ENCODE data around the gene C4orf17.
"Not testable (repeated sequence)": the region's sequence is repeated elsewhere in the genome, so short reads cannot be mapped to it uniquely, and the experiment has no call there.

The C4orf17 gene

DNA sequence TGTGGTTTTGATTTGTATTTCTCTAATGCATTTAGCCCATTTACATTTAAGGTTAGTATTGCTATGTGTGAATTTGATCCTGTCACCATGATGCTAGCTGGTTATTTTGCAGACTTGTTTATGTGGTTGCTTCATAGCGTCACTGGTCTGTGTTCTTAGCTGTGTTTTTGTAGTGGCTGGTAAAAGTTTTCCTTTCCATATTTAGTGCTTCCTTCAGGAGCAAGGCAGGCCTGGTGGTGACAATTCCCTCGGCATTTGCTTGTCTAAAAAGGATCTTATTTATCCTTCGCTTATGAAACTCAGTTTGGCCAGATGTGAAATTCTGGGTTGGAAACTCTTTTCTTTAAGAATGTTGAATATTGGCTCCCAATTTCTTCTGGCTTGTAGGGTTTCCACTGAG is 23.9 kb downstream of the C4orf17 start:
- 89% methylated on average over 3 of the region's 3 CpGs for WGBS
- H4K8ac ChIP-seq (ENCODE audit: low read length); H2BK5ac ChIP-seq (ENCODE audit: low read depth, low read length, poor library complexity, severe bottlenecking); H3K4me3 ChIP-seq (ENCODE audit: insufficient read depth in 1 of 2, low read depth in 1 of 2, low read length in 2 of 2); H3K4me1 ChIP-seq (ENCODE audit: control insufficient read depth, insufficient read depth, low read depth, low read length); H3K23ac ChIP-seq (ENCODE audit: low read length in 2 of 2); H3K4ac ChIP-seq (ENCODE audit: low read depth in 1 of 2, low read length in 2 of 2); H3K9me3 ChIP-seq (ENCODE audit: control insufficient read depth, low read length); H2AK5ac ChIP-seq (ENCODE audit: low read length, severe bottlenecking); H3K18ac ChIP-seq (ENCODE audit: low read depth in 1 of 2, low read length in 2 of 2); H3K4me2 ChIP-seq (ENCODE audit: low read length, poor library complexity, severe bottlenecking); DNase-seq; H3K14ac ChIP-seq (ENCODE audit: low read length in 2 of 2); H2AFZ ChIP-seq (ENCODE audit: low read depth, low read length); H2BK120ac ChIP-seq (ENCODE audit: low read depth, low read length); H2BK15ac ChIP-seq (ENCODE audit: low read depth, poor library complexity, severe bottlenecking); H2BK12ac ChIP-seq (ENCODE audit: low read length in 2 of 2); H3K9ac ChIP-seq (ENCODE audit: low read length); H3K27me3 ChIP-seq (ENCODE audit: control insufficient read depth in 1 of 2, insufficient read depth in 1 of 2, low read length in 2 of 2); H3K36me3 ChIP-seq (ENCODE audit: control insufficient read depth in 1 of 2, insufficient read depth in 2 of 2, low read depth in 1 of 2, low read length in 2 of 2); H3K27ac ChIP-seq (ENCODE audit: low read length, poor library complexity, severe bottlenecking); H3K79me1 ChIP-seq (replicated peaks; ENCODE audit: low read length, poor library complexity, severe bottlenecking); H4K91ac ChIP-seq (ENCODE audit: low read length): not testable (repeated sequence)

DNA sequence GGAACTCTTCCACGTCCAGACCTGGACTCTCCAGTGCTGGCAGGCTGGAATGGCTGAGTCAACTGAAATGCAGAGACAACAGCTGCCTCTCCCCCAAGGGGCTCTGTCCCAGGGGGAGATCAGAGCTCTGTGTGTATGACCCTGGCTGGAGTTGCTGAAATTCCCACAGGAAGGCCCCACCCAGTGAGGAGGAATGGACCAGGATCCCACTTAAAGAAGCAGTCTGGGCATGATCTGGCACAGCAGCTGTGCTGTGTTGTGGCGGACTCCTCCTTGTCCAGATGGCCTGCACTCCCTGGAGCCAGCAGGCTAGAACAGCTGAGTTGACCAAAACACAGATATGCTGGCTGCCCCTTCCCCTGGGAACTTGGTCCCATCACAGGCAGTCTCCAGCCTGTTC is 25.4 kb downstream of the C4orf17 start:
- Histone ChIP-seq H2BK12ac (ENCODE audit: low read length in 2 of 2) (no peak overlapping the region), H3K27me3 (ENCODE audit: control insufficient read depth in 1 of 2, insufficient read depth in 1 of 2, low read length in 2 of 2) (no peaks in the 10 kb centered on the region), H3K9me3 (ENCODE audit: control insufficient read depth, low read length) (no peaks in the 10 kb centered on the region), H4K91ac (ENCODE audit: low read length) (no peak overlapping the region), H3K4me2 (ENCODE audit: low read length, poor library complexity, severe bottlenecking) (no peak overlapping the region), H3K18ac (ENCODE audit: low read depth in 1 of 2, low read length in 2 of 2) (no peak overlapping the region), H3K14ac (ENCODE audit: low read length in 2 of 2) (no peak overlapping the region), H2AFZ (ENCODE audit: low read depth, low read length) (no peak overlapping the region), H4K8ac (ENCODE audit: low read length) (no peak overlapping the region), H3K27ac (ENCODE audit: low read length, poor library complexity, severe bottlenecking) (no peak overlapping the region), H2AK5ac (ENCODE audit: low read length, severe bottlenecking) (no peak overlapping the region), H3K79me1 (replicated peaks; ENCODE audit: low read length, poor library complexity, severe bottlenecking) (no peaks in the 10 kb centered on the region), H2BK5ac (ENCODE audit: low read depth, low read length, poor library complexity, severe bottlenecking) (no peak overlapping the region), H3K9ac (ENCODE audit: low read length) (no peak overlapping the region), H3K4me3 (ENCODE audit: insufficient read depth in 1 of 2, low read depth in 1 of 2, low read length in 2 of 2) (no peak overlapping the region), H3K36me3 (ENCODE audit: control insufficient read depth in 1 of 2, insufficient read depth in 2 of 2, low read depth in 1 of 2, low read length in 2 of 2) (no peaks in the 10 kb centered on the region), H2BK120ac (ENCODE audit: low read depth, low read length) (no peak overlapping the region), H3K4me1 (ENCODE audit: control insufficient read depth, insufficient read depth, low read depth, low read length) (no peaks in the 10 kb centered on the region), H2BK15ac (ENCODE audit: low read depth, poor library complexity, severe bottlenecking) (no peak overlapping the region), H3K23ac (ENCODE audit: low read length in 2 of 2) (no peak overlapping the region), H3K4ac (ENCODE audit: low read depth in 1 of 2, low read length in 2 of 2) (no peak overlapping the region)
- WGBS: 61% methylated on average over 2 of the region's 2 CpGs
- DNase-seq: no peak

DNA sequence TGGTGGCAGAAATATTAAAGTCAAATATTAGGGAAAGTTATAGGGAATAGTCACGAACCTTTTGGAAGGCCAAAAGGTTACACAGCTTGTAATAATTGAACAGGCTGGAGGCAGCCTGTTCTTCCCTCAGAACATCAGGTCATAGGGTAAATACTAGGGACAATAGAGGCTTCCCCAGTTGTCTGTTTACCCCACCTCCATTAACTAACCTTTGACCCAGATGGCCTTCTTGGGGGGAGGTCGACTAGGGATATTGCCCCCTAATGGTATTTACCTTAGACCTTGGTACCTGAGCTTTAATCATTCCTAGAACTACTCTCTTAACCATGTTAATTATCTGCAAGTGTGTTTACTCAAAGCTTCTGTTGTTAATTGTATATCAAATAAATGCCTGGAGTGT is 26.0 kb downstream of the C4orf17 start:
- Histone ChIP-seq H3K18ac (ENCODE audit: low read depth in 1 of 2, low read length in 2 of 2) (no peak overlapping the region), H3K4ac (ENCODE audit: low read depth in 1 of 2, low read length in 2 of 2) (no peak overlapping the region)
- 70% methylated on average over 2 of the region's 2 CpGs for WGBS

DNA sequence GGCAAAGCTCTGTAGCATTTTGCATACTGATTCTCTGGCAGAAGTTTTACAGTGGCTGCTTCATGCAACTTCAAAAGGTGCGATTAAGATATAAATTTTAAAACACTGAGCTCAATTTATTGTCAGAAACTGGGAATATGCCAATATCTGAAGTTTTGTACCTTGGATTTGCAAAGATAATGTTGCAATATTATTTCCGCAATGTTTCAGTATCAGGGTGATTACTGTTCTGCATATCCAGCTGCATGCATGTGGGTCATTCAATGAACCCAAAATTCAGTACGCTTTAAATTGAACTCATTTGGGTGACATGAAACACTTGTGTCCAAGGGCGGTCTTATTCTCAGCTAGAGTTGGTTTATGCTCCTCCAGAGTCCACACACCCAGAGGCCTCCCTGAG is 26.9 kb downstream of the C4orf17 start:
- Histone ChIP-seq H3K4ac (ENCODE audit: low read depth in 1 of 2, low read length in 2 of 2) (no peak overlapping the region), H3K23ac (ENCODE audit: low read length in 2 of 2) (no peak overlapping the region), H2AFZ (ENCODE audit: low read depth, low read length) (no peak overlapping the region), H4K91ac (ENCODE audit: low read length) (no peak overlapping the region), H3K27ac (ENCODE audit: low read length, poor library complexity, severe bottlenecking) (no peak overlapping the region), H3K36me3 (ENCODE audit: control insufficient read depth in 1 of 2, insufficient read depth in 2 of 2, low read depth in 1 of 2, low read length in 2 of 2) (no peaks in the 10 kb centered on the region), H3K4me3 (ENCODE audit: insufficient read depth in 1 of 2, low read depth in 1 of 2, low read length in 2 of 2) (no peak overlapping the region), H2AK5ac (ENCODE audit: low read length, severe bottlenecking) (no peak overlapping the region), H3K9me3 (ENCODE audit: control insufficient read depth, low read length) (no peaks in the 10 kb centered on the region), H3K9ac (ENCODE audit: low read length) (no peak overlapping the region), H2BK5ac (ENCODE audit: low read depth, low read length, poor library complexity, severe bottlenecking) (no peak overlapping the region), H3K4me1 (ENCODE audit: control insufficient read depth, insufficient read depth, low read depth, low read length) (no peaks in the 10 kb centered on the region), H4K8ac (ENCODE audit: low read length) (no peak overlapping the region), H2BK12ac (ENCODE audit: low read length in 2 of 2) (no peak overlapping the region), H3K4me2 (ENCODE audit: low read length, poor library complexity, severe bottlenecking) (no peak overlapping the region), H3K79me1 (replicated peaks; ENCODE audit: low read length, poor library complexity, severe bottlenecking) (no peaks in the 10 kb centered on the region), H2BK15ac (ENCODE audit: low read depth, poor library complexity, severe bottlenecking) (no peak overlapping the region), H3K18ac (ENCODE audit: low read depth in 1 of 2, low read length in 2 of 2) (no peak overlapping the region), H3K27me3 (ENCODE audit: control insufficient read depth in 1 of 2, insufficient read depth in 1 of 2, low read length in 2 of 2) (no peaks in the 10 kb centered on the region), H2BK120ac (ENCODE audit: low read depth, low read length) (no peak overlapping the region), H3K14ac (ENCODE audit: low read length in 2 of 2) (no peak overlapping the region)
- 96% methylated on average over 4 of the region's 4 CpGs for WGBS
- DNase-seq: no peak

More for the DNA sequence above, 26.0 kb downstream of the C4orf17 start:
- no peak for DNase-seq
- Histone ChIP-seq H2AFZ (ENCODE audit: low read depth, low read length) (no peak overlapping the region), H3K4me3 (ENCODE audit: insufficient read depth in 1 of 2, low read depth in 1 of 2, low read length in 2 of 2) (no peak overlapping the region), H3K79me1 (replicated peaks; ENCODE audit: low read length, poor library complexity, severe bottlenecking) (no peaks in the 10 kb centered on the region), H4K8ac (ENCODE audit: low read length) (no peak overlapping the region), H3K4me2 (ENCODE audit: low read length, poor library complexity, severe bottlenecking) (no peak overlapping the region), H3K27me3 (ENCODE audit: control insufficient read depth in 1 of 2, insufficient read depth in 1 of 2, low read length in 2 of 2) (no peaks in the 10 kb centered on the region), H3K4me1 (ENCODE audit: control insufficient read depth, insufficient read depth, low read depth, low read length) (no peaks in the 10 kb centered on the region), H3K23ac (ENCODE audit: low read length in 2 of 2) (no peak overlapping the region), H3K27ac (ENCODE audit: low read length, poor library complexity, severe bottlenecking) (no peak overlapping the region), H3K36me3 (ENCODE audit: control insufficient read depth in 1 of 2, insufficient read depth in 2 of 2, low read depth in 1 of 2, low read length in 2 of 2) (no peaks in the 10 kb centered on the region), H3K9me3 (ENCODE audit: control insufficient read depth, low read length) (no peaks in the 10 kb centered on the region), H2AK5ac (ENCODE audit: low read length, severe bottlenecking) (no peak overlapping the region), H2BK15ac (ENCODE audit: low read depth, poor library complexity, severe bottlenecking) (no peak overlapping the region), H2BK12ac (ENCODE audit: low read length in 2 of 2) (no peak overlapping the region), H3K9ac (ENCODE audit: low read length) (no peak overlapping the region), H2BK5ac (ENCODE audit: low read depth, low read length, poor library complexity, severe bottlenecking) (no peak overlapping the region), H2BK120ac (ENCODE audit: low read depth, low read length) (no peak overlapping the region), H3K14ac (ENCODE audit: low read length in 2 of 2) (no peak overlapping the region), H4K91ac (ENCODE audit: low read length) (no peak overlapping the region)
